Mesenteric fat pad (tissue), 1 donor: Measurements from ENCODE around the gene PAXX. TPM values are rescaled to one million over a fixed set of nuclear protein-coding genes. Genes with fewer than 3 reads are reported as not detected.

ENCODE experiments used
- DNase-seq: peaks from one replicate; pipeline ENCODE4 v3.0.0-alpha.2; 2020; ENCODE audit warnings: low spot score
- long read RNA-seq: library from polyadenylated mRNA; unstranded; transcript quantifications from one replicate; pipeline ENCODE4 v2.0.0, GENCODE V29; 2020
- total RNA-seq: library from RNA; stranded (reverse); fragmentation: NEBNext Ultra II Directional; extraction: Animal tissue kit (Norgen Biotek cat#: 25700); gene quantifications from one replicate; pipeline ENCODE4 v1.2.1, GENCODE V29; 2021
- donor health status: DM: yes; HTN: yes; CAD: no.

The PAXX gene, protein sequence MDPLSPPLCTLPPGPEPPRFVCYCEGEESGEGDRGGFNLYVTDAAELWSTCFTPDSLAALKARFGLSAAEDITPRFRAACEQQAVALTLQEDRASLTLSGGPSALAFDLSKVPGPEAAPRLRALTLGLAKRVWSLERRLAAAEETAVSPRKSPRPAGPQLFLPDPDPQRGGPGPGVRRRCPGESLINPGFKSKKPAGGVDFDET
- 29.4 TPM for total RNA-seq
- long read RNA-seq, transcript PAXX-208 (5 exons, 1,077 nt), result major isoform, 17 of 49 reads
- long read RNA-seq, transcript PAXX-201 (7 exons, 812 nt), result minor isoform, 12 of 49 reads
- long read RNA-seq, partial matches to known transcripts, result 5 of 49 reads
- long read RNA-seq, other reads (novel, unspliced or antisense), result 14 of 49 reads

DNA sequence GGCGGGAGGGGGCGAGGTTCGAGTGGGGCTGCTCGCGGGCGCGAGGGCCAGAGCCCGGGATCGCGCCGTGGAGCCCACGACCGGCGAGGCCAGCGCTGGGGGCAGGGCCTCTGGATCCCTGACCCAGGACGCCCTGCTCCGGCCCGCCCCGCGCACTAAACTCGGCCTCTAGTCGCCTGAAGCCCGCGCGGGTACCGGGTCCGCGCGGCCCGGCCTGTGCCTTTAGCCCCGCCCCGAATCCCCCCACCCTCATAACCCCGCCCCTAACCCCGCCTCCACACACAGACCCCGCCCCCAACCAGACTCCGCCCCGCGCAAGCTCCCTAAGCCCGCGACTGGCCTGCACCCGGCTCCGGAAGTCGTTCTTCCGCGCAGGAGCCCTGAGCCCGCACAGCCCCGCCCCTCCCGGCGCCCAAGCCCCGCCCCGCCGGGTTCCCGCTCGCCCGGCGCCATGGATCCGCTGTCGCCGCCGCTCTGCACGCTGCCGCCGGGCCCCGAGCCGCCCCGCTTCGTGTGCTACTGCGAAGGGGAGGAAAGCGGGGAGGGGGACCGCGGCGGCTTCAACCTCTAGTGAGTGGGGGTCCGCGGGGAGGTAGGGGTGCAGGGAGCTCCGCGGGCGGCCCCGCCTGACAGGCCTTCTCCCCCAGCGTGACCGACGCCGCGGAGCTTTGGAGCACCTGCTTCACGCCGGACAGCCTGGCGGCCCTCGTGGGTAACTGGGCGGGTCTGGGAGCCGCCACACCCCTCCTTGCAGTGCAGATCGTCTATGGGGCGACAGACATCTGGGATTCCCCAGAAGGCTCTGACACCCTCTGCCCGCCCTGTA lies at the start of gene PAXX:
TSS of gene PAXX (plus strand) at position 430 of the 826 bp plus-strand sequence. CDS start at position 452, 22 bp downstream.
- peak; percentile 98 for DNase-seq

DNA sequence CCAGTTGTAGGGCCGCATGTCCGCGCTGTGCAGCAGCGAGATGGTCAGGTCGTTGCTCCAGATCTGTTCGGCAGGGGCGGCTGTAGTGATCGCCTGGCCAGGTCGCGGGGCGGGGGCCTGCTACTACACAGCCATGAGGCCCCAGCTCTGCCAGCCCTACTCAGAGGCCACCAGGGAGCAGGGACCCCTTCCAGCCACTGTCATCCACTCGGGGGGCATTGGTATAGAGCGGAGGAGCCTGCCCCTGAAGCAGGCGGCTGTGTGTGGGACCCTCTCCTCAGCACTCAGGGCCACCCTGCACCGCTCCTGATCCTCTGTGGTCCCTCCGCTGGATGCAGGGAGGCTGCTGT lies 49.4 kb upstream of the PAXX start:
- DNase-seq, result no peak

DNA sequence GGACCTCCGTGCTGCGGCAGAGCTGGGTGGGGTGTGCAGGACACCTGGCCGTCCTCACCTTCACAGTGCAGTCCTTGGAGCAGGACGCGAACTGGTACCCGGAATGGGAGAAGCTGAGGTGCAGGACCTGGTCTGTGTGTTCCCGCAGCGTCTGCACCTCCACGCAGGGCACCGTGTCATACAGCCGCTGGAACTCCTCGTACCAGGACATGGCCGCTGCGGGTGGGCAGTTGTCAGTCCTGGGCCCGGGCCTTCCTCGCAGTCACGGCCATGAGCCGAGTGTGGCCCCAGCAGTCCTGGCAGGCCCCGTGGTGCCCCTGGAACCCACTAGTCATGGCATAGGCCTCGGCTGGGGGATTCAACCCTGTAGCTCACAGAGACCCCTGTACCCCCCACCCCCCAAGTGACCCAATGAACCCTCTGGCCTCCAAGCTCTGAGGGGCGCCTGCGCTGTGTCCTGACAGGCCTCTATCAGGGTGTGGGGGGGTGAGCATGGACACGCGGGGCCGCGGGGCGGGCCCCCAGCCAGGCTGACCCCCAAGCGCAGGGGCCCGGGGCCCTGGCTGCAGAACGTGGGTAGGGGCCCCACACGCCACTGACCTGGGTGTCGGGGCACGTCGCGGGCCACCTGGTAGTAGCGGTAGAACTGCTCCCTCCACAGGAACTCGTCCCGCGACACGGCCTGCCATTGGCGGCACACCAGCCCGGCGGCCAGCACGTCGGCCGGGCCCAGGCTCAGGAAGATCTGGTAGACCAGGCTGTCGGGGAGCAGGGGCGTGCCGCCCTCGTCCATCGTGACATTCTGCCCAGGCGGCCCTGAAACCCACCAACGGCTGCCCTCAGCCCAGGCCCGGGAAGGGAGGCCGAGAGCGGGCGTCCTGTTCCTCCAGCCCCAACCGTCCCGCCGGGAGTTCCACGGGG lies 48.7 kb upstream of the PAXX start:
- no peak for DNase-seq

DNA sequence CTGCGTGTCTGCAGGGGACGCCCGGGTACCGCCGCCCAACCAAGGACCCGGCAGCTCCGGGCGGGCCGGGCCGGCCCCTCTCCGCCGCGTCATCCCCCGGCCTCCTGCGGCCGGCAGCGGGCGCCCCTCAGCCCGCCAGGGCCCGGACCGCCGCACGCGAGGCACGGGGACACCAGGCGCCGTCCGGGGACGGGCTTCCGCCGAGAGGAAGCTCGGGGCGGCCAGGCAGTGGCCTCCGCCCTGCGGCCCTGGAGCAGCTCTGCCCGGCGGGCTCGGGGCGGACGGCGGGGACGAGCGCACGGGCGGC lies 48.1 kb upstream of the PAXX start:
- no peak for DNase-seq

DNA sequence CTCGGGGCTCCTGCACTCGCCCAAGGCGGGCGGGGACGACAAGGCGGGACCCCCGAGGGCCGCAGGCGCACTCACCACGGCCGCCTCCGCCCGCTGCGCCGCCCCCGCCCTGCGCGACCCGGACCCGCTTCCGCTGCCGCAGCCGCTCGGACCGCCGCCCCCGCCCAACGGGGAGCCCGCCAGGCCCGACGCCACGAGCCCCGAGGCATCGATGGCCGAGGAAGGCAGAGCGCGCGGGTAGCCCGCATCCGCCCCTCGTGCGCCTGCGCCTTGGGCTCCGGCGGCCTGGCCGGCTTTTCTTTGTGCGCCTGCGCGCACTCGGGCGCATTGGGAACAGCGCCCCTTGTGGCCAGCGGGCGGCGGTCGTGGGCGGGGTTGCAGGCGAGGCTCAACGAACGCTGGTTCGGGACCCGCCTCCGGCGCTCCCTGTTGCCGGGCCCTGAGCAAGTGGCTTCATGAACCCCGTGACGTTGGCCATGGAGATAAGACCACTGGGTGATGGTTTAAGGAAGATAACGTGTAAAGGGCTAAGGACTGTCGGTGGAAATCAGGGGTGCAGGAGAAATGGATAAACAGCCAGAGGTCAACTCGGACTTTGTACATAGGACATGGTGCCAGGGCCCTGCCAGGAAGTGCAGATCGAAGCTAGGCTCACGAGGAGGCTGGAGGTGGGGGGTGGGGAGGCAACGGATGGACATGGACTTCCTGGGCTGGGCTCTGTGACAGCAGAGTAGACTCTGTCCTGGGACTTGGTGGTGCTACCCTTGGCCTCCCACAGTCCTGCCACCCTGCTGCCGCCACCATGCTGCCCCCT lies 47.5 kb upstream of the PAXX start, which contains the start of the genes C8G and FBXW5:
TSS of gene C8G (plus strand) at position 725 of the 814 bp plus-strand sequence. CDS start at position 803, 78 bp downstream.
TSS of gene FBXW5 (minus strand) at position 220 of the 814 bp plus-strand sequence. CDS start 655 bp downstream, outside the sequence.
- peak; percentile 99 for DNase-seq

DNA sequence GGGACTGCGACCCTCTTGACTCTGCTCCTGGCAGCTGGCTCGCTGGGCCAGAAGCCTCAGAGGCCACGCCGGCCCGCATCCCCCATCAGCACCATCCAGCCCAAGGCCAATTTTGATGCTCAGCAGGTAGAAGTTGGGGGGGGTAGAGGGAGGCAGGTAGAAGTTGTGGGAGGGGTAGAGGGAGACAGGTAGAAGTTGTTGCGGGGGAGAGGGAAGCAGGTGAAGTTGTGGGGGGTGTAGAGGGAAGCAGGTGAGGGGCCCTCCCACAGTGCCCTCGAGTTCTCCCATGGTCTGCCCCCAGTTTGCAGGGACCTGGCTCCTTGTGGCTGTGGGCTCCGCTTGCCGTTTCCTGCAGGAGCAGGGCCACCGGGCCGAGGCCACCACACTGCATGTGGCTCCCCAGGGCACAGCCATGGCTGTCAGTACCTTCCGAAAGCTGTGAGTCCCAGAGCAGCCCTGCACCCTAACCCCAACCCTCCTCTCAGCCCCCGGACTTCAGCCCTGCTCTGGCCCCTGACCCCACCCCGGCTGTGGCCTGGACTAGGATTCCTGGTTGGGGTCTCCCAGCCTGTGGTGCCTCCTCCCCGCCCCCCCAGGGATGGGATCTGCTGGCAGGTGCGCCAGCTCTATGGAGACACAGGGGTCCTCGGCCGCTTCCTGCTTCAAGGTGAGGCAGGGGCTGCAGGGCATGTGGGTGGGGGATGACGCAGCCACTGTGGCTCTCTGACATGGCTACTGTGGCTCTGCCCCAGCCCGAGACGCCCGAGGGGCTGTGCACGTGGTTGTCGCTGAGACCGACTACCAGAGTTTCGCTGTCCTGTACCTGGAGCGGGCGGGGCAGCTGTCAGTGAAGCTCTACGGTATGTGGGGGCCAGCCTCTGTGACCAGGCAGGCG lies 46.6 kb upstream of the PAXX start:
- DNase-seq, result no peak

DNA sequence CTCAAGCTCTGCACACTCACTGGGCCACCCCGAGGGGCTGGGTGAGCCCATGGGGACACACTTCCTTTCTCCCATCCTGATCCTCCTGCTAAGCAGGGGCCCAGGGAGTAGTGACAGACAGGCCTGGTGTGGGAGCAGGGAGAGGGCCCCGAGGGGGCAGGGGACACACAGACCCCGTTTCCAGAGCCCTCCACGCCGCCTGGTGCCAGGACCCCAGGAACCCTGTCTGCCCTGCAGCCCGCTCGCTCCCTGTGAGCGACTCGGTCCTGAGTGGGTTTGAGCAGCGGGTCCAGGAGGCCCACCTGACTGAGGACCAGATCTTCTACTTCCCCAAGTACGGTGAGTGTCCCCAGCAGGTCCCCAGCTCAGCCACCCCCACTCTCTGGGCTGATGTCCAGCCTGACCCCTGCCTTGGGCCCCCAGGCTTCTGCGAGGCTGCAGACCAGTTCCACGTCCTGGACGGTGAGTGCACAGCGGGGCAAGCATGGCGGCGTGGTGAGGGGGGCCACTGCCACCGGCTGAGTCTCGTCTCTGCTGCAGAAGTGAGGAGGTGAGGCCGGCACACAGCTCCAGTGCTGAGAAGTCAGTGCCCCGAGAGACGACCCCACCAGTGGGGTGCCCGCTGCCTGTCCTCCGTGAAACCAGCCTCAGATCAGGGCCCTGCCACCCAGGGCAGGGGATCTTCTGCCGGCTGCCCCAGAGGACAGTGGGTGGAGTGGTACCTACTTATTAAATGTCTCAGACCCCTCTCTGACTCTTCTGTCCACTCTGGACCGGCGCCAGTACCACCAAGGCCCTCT lies 45.8 kb upstream of the PAXX start:
- no peak for DNase-seq

DNA sequence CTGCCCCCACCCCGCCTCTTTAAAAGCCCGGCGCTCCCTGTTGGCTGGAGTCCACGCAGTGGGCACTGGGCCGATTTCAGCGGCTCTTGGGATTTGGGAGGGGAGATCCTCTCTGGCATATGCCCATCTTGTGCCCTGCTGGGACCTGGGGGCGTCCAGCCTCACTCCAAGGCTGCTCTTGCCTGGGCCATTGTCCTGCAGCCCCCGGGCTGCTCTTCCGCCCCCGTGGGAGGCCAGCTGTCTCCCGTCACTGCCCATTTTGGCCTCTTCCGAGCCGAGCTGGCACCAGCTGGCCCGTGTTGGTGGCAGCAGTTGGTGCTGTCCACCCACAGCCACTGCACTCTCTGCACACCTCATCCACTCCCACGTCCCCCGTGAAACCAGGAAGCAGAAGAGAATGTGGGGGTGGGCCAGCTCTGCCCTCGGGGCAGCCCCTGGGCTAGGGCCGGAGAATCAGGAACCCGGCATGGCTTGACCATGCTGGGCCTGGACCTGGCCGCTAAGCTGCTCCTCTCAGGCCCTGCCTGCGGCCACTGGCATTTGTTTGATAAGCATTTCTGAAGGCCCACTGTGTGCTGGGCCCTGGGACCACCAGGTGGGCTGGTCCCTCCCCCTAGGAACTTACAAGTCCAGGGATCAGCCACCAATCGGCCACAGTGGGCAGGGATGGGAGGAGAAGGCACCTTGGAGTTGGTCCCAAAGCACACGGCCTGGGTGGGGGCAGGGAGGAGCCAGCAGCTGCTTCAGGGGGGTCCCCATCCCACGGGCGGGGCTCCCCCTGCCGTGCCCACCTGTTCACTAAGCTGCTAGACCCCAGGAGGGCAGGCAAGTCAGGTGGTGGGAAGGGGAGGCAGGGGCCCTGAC lies 45.0 kb upstream of the PAXX start:
- DNase-seq, result no peak

DNA sequence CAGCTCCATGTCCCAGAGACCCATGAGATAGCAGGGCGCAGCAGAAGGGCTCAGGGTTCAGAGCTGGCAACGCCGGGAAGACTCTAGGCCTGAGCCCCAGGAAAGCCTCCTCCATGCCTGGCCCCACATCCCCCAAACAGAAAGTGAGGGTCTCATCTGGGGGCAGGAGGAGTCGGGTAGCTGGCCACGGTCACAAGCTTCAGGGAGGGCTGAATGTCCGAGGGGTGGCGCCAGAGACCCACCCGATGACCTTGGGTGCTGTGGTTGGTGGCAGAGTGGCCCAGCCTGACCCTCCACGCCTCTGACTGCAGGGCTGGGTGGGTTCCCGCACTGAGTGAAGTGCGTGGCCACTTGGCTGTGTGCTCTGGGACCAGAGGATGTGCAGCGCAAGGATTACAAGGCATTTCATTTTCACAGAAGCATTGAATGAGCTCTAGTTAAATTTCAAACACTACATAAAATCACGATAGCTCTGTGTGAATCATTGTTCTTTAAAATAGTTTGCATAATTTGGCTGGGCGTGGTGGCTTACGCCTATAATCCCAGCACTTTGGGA lies 44.2 kb upstream of the PAXX start:
- DNase-seq, result no peak

DNA sequence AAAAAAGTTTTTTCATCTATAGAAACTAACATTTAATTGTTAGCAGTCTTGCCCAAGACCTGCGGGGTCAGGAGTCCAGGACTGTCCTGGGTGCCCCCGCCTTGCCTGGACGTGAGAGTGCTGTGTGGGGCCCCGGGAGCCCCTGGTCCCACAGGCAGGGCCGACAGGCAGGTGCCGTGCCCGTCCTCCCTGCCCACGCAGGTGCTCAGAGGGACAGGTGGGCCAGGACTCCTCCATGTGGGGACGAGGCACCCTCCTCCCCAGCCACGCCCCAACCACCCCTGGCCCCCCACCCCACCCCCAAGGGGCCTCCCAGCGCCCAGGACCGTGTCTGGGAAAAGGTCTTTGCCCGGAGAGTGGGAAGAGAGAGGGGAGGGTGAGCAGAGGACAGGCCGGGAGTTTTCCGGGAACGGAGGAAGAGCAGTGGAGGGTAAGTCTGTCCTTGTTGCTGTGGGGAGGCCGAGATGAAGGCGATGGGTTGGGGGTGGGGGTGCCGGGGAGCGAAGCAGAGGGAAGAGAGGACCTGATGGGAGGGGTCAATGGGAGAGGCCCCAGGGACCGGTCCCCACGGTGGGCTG lies 42.9 kb upstream of the PAXX start:
- no peak for DNase-seq

DNA sequence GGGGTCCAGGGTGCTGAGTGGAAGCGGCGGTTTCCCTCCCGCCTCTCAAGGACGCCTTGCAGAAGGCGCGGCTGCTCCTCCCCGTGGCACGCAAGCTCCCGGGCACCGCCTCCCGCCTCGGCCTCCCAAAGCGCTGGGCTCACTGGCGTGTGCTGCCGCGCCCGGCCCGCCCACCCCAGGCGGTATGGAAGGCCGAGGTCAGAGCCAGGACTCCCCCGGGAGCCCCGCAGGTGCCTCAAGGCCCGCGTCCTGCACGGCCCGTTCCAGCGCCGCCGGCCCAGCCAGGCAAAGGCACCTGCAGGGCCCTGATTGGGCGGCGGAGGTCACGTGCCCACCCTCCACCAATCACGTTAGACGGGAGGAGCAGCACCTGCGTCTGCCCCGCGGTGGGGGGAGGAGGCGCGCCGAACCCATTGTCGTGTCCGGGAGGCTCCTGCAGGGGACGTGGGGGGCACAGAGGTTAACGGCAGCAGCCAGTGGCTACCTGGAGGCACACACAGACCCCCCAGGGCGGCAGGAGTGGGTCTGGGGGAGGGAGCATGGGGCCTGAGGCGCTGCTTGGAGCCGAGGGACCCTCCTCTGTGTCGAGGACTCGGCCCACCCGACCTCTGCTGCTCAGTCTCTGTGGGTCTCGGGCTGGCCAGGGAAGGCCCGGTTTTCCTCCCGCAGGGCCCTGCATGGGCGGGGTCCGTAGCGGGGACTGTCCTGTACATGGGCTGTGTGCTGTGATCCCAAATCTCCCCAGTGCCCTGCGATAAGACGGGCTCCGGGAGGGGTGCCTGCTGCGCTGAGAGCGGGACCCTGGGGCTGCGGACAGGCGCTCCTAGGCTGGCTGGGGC lies 42.2 kb upstream of the PAXX start:
- peak; percentile 98 for DNase-seq

DNA sequence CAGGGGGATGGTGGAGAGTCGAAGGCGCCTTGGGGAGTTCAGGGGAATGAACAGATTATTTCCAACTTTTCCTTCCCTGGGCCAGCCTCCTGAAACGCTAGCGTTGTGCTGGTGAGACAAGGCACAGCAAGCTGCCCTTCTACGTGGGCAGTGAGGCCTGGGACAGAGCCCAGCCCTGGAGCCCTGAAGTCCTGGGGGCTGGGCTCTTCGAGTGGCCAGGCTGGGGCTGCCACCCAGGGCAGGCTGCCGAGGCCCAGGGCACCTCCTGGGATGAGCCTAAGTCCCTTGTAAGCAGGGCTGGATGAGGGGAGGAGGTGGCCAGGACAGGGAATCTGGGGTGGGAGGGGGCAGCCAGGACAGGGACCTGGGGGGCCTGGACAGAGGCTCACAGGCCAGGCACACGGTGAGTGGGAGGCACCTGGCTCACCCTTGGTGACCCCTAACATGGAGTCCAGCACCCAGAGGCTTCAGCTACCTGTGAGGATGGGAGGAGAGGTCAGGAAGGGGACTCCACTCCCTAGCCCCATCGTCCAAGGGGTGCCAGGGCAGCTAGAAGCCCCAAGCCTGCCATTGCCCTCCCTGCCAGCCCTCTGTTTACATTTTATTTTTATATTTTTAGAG lies 41.5 kb upstream of the PAXX start:
- no peak for DNase-seq

DNA sequence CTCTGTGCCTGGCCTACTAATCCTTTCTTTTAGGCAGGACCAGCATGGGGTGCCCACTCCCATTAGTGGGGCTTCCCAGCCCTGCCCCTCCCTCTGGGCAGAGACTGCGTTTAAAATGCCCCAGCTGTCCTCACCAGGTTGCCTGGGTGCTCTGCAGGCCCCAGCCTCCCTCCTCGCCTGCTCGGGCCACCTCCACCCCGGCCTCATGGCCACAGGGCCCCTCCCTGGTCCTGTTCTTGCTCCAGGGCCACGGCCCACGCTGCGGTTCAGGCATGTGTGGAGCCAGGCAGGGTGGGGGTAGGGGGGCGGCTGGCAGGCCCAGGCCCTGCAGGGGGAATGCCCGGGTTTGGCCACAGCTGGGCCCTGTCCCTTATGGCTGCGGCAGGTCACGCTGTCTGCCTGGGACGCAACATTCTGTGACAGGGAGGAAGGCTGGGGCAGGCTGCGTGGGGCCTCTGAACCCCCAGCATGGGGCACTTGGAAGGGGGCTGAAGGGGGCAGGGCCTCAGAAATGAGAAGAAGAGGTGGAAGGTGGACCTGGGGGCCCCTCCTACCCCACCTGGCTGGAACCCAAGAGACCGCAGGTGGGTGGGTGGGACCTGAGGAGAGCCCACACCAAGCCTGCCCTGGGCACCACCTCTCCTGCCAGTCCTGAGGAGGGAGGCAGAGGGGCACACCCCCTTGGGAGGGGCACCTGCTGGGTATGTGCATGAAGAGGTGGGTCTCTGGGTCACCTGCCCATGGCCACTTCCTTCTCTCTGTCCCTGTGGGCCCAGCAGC lies 40.5 kb upstream of the PAXX start, which contains the start of gene LCN12:
TSS of gene LCN12 (plus strand) at position 733 of the 780 bp plus-strand sequence. CDS start 55 bp downstream, outside the sequence.
- DNase-seq, result no peak

DNA sequence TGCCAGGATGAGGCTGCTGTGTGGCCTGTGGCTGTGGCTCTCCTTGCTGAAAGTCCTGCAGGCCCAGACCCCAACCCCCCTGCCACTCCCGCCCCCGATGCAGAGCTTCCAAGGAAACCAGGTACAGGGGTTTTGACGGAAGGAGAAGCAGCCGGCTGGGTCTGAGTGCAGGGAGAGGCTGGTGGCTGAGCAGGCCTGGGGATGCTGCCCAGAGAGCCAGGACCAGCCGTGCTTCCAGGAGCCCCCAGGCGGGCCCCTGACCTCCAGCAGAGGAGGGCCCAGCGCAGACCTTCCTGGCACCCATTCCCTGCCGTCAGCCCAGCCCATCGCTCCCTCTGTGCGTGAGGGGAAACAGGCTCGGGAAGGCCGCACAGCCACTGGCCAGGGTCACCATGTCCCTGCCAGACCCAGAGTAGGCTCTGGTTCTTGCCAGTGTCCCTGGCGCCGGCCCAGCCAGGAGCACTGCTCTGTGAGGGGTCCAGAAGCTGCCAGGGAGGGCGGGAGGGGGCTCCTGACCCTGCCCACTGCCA lies 39.8 kb upstream of the PAXX start:
- no peak for DNase-seq
